Thoracic aorta (tissue), 2 donors: ENCODE data around the gene SYCP2. TPM values are rescaled to one million over a fixed set of nuclear protein-coding genes. Genes with fewer than 3 reads are reported as not detected.

ENCODE experiments used
- ATAC-seq: fragments of 150-250 bp; one replicate; pipeline ENCODE4 v1.8.0; 2017; ENCODE audit warnings: low read depth; ENCODE audit not compliant: insufficient number of reproducible peaks, low FRiP score
- DNase-seq: peaks from one replicate; pipeline ENCODE4 v3.0.0-alpha.2; 2020; ENCODE audit warnings: low spot score
- H3K27ac ChIP-seq, 2 donors: fragments of 200-600 bp; sonication (generic); 1 replicate in 1 of 2; 2 replicates in 1 of 2; pipeline ENCODE4 v1.5.1; 2016; ENCODE audit warnings: mild to moderate bottlenecking in 2 of 2, moderate library complexity in 2 of 2
- H3K27me3 ChIP-seq: fragments of 200-600 bp; sonication (generic); replicated peaks from 2 replicates; pipeline ENCODE4 v1.6.0; 2016; ENCODE audit warnings: mild to moderate bottlenecking; ENCODE audit not compliant: insufficient read depth
- H3K36me3 ChIP-seq: fragments of 200-600 bp; sonication (generic); one replicate; pipeline ENCODE4 v1.5.1; 2016
- H3K4me1 ChIP-seq, 2 donors: fragments of 200-600 bp; sonication (generic); 1 replicate in 1 of 2; 2 replicates in 1 of 2; pipeline versions ENCODE4 v1.5.1 to v1.6.0; 2016; ENCODE audit warnings: low read depth in 2 of 2, mild to moderate bottlenecking in 1 of 2; ENCODE audit not compliant: control insufficient read depth in 1 of 2
- H3K4me3 ChIP-seq: fragments of 200-600 bp; sonication (generic); 2 replicates; pipeline ENCODE4 v1.5.1; 2016; ENCODE audit warnings: mild to moderate bottlenecking
- H3K9me3 ChIP-seq: fragments of 200-600 bp; sonication (generic); 2 replicates; pipeline ENCODE4 v1.5.1; 2016
- CTCF ChIP-seq: fragments of 200-600 bp; sonication (generic); IDR thresholded peaks from one replicate; pipeline ENCODE4 v1.5.1; 2019; ENCODE audit warnings: antibody characterized with exemption
- total RNA-seq, 2 donors: library from RNA; depleted of rRNA; stranded (reverse); fragments of >200 nt; gene quantifications; one replicate each; pipeline versions ENCODE4 v1.1.0 to v1.2.3, GENCODE V29; 2016

The SYCP2 gene
- total RNA-seq, 2 donors from 2014 or later = 0.71 to 0.95 TPM

DNA sequence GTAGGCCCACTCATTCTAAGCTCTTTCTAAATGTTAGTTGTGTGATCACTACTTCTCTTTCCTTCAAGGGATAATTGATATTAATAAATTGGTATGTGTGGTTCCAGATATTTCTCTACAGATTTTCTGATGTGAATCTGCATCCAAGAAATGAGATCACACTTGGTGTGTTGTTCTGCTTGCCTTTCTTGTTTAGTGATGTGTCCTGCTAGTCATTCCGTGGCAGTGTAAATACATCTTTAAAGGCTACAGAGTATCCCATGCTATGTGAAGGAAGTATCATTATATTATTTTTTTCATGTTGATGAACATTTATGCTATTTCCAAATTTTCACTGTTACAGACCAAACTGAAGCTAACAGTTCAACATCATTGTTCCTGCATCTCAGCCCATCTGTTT lies 38.0 kb upstream of the SYCP2 start:
- DNase-seq = no peak
- TF ChIP-seq CTCF = no peak
- H3K36me3 ChIP-seq = no peaks in the 10 kb centered on the region
- no peaks in the 10 kb centered on the region for H3K9me3 ChIP-seq
- H3K4me1 ChIP-seq = no peaks in the 10 kb centered on the region
- no peak overlapping the region for H3K4me3 ChIP-seq
- no peak for ATAC-seq
- H3K27ac ChIP-seq = no peak overlapping the region
- no peaks in the 10 kb centered on the region for H3K27me3 ChIP-seq

DNA sequence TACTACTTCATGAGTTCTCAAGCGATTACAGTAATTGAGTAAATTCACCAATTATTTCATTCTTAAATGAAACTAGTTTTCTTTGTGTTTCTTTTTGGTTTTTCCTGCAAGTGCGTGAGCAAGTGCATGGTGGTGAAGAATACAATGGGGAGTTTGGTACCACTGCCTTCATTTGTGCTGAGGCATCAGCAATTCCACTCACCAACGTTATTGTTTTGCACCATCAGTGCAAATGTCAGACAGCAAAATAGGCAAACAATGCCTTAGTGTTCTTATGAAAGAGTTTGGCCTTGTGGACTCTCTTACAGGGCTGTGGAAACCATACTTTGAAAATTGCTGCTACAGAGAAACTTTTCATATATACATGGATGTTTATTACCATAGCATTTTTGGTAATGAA lies 33.0 kb upstream of the SYCP2 start:
- no peak overlapping the region for H3K27ac ChIP-seq
- no peaks in the 10 kb centered on the region for H3K36me3 ChIP-seq
- DNase-seq (no peak), ATAC-seq (no peak)
- no peaks in the 10 kb centered on the region for H3K4me1 ChIP-seq
- no peaks in the 10 kb centered on the region for H3K9me3 ChIP-seq
- TF ChIP-seq CTCF = no peak
- H3K27me3 ChIP-seq = no peaks in the 10 kb centered on the region
- H3K4me3 ChIP-seq = no peak overlapping the region

DNA sequence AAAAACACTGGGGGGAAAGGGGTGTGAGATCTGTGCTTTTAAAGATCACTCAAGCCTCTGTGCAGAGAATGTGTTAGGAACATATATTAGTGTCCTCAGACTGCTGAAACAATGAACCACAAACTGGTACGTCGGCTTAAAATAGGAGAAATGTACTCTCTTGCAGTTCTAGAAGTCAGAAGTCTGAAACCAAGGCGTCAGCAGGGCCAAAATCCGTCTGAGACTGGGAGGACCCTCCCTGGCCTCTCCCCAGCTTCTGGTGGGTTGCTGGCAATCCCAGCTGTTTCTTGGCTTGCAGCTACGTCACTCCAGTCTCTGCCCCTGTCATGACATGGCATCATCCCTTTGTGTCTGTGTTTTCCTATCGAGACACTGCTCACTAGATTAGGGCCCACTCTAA lies 28.7 kb upstream of the SYCP2 start:
- TF ChIP-seq CTCF = no peak
- Histone ChIP-seq H3K36me3 (no peaks in the 10 kb centered on the region), H3K27me3 (no peaks in the 10 kb centered on the region), H3K9me3 (no peaks in the 10 kb centered on the region), H3K4me3 (no peak overlapping the region), H3K27ac (no peak overlapping the region), H3K4me1 (no peaks in the 10 kb centered on the region)
- DNase-seq = no peak
- ATAC-seq = no peak

GRCh38 chr20:59961423-59961822 lies 28.0 kb upstream of the SYCP2 start:
- no peaks in the 10 kb centered on the region for H3K36me3 ChIP-seq
- no peaks in the 10 kb centered on the region for H3K9me3 ChIP-seq
- H3K27me3 ChIP-seq = no peaks in the 10 kb centered on the region
- H3K4me1 ChIP-seq = no peaks in the 10 kb centered on the region
- no peak overlapping the region for H3K4me3 ChIP-seq
- ATAC-seq = no peak
- H3K27ac ChIP-seq = no peak overlapping the region
- no peak for TF ChIP-seq CTCF
- DNase-seq = no peak

GRCh38 chr20:59958626-59959025 lies 25.2 kb upstream of the SYCP2 start:
- no peak for ATAC-seq
- Histone ChIP-seq H3K9me3 (no peaks in the 10 kb centered on the region), H3K27ac (no peak overlapping the region), H3K36me3 (no peaks in the 10 kb centered on the region), H3K27me3 (no peaks in the 10 kb centered on the region), H3K4me1 (no peaks in the 10 kb centered on the region), H3K4me3 (no peak overlapping the region)
- DNase-seq = no peak
- TF ChIP-seq CTCF = no peak
